ENCODE results near the gene INPP5D. TPM values are rescaled to one million over a fixed set of nuclear protein-coding genes. Genes with fewer than 3 reads are reported as not detected.
A peak's percentile ranks its signal among the peaks of the same experiment; 100 is the strongest.

Gene INPP5D
- total and polyA plus RNA-seq, 2 of the 13 experiments (the other 11 are each of a cell fraction or from before 2014, with no cell fraction given), result 16.7 to 18.0 TPM

GRCh38 chr2:233063269-233063975 is 3.3 kb downstream of the INPP5D start (continued):
- TF ChIP-seq ZNF510 (CRISPR knock-in tag; IDR thresholded peaks at IDR 0.05; ENCODE audit: low read depth), result no peak
- TF ChIP-seq, protein P1, sequence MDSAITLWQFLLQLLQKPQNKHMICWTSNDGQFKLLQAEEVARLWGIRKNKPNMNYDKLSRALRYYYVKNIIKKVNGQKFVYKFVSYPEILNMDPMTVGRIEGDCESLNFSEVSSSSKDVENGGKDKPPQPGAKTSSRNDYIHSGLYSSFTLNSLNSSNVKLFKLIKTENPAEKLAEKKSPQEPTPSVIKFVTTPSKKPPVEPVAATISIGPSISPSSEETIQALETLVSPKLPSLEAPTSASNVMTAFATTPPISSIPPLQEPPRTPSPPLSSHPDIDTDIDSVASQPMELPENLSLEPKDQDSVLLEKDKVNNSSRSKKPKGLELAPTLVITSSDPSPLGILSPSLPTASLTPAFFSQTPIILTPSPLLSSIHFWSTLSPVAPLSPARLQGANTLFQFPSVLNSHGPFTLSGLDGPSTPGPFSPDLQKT (CRISPR knock-in tag; IDR thresholded peaks at IDR 0.05; ENCODE audit: borderline replicate concordance), result no peak
- TF ChIP-seq, protein P2, sequence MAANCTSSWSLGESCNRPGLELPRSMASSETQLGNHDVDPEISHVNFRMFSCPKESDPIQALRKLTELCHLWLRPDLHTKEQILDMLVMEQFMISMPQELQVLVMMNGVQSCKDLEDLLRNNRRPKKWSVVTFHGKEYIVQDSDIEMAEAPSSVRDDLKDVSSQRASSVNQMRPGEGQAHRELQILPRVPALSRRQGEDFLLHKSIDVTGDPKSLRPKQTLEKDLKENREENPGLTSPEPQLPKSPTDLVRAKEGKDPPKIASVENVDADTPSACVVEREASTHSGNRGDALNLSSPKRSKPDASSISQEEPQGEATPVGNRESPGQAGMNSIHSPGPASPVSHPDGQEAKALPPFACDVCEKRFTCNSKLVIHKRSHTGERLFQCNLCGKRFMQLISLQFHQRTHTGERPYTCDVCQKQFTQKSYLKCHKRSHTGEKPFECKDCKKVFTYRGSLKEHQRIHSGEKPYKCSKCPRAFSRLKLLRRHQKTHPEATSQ (CRISPR knock-in tag; IDR thresholded peaks at IDR 0.05; ENCODE audit: borderline replicate concordance), result peak; percentile 80; the same call in 1 of the 2 replicates
- peak; percentile 8; the same call in 1 of the 2 replicates for TF ChIP-seq RBAK (CRISPR knock-in tag; IDR thresholded peaks at IDR 0.05)
- no peak for TF ChIP-seq SP2 (CRISPR knock-in tag; IDR thresholded peaks at IDR 0.05)
- TF ChIP-seq, protein P3, sequence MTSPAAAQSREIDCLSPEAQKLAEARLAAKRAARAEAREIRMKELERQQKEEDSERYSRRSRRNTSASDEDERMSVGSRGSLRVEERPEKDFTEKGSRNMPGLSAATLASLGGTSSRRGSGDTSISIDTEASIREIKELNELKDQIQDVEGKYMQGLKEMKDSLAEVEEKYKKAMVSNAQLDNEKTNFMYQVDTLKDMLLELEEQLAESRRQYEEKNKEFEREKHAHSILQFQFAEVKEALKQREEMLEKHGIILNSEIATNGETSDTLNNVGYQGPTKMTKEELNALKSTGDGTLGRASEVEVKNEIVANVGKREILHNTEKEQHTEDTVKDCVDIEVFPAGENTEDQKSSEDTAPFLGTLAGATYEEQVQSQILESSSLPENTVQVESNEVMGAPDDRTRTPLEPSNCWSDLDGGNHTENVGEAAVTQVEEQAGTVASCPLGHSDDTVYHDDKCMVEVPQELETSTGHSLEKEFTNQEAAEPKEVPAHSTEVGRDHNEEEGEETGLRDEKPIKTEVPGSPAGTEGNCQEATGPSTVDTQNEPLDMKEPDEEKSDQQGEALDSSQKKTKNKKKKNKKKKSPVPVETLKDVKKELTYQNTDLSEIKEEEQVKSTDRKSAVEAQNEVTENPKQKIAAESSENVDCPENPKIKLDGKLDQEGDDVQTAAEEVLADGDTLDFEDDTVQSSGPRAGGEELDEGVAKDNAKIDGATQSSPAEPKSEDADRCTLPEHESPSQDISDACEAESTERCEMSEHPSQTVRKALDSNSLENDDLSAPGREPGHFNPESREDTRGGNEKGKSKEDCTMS (CRISPR knock-in tag; conservative IDR thresholded peaks at IDR 0.05), result no peak
- no peak for TF ChIP-seq KLF15 (CRISPR knock-in tag; IDR thresholded peaks at IDR 0.05; ENCODE audit: borderline replicate concordance)
- TF ChIP-seq NFRKB (IDR thresholded peaks at IDR 0.05), result no peak
- TF ChIP-seq BCL3 (CRISPR knock-in tag; IDR thresholded peaks at IDR 0.05), result peak; percentile 85; the same call in 1 of the 2 replicates
- TF ChIP-seq GABPA (IDR thresholded peaks at IDR 0.05; ENCODE audit: low read depth, low read length), result no peak
- TF ChIP-seq GABPA (CRISPR knock-in tag; IDR thresholded peaks at IDR 0.05; ENCODE audit: low read depth), result peak; percentile 20; the same call in 1 of the 2 replicates
- TF ChIP-seq ZNF367 (CRISPR knock-in tag; IDR thresholded peaks at IDR 0.05; ENCODE audit: borderline replicate concordance), result no peak
- 0 out of 2 replicates have a peak, but pooled peaks have one; percentile 23 for TF ChIP-seq SP4 (CRISPR knock-in tag; IDR thresholded peaks at IDR 0.05)
- peak; percentile 66; the same call in 1 of the 2 replicates for TF ChIP-seq ZNF205 (CRISPR knock-in tag; IDR thresholded peaks at IDR 0.05)
- TF ChIP-seq DNMT1 (CRISPR knock-in tag; IDR thresholded peaks at IDR 0.05), result no peak
- no peak for TF ChIP-seq SRSF1 (optimal IDR thresholded peaks at IDR 0.05; ENCODE audit: low read depth, low read length)
- TF ChIP-seq MIER3 (CRISPR knock-in tag; IDR thresholded peaks at IDR 0.05; ENCODE audit: borderline replicate concordance), result peak; percentile 78; the same call in 1 of the 2 replicates
- TF ChIP-seq, protein P4, sequence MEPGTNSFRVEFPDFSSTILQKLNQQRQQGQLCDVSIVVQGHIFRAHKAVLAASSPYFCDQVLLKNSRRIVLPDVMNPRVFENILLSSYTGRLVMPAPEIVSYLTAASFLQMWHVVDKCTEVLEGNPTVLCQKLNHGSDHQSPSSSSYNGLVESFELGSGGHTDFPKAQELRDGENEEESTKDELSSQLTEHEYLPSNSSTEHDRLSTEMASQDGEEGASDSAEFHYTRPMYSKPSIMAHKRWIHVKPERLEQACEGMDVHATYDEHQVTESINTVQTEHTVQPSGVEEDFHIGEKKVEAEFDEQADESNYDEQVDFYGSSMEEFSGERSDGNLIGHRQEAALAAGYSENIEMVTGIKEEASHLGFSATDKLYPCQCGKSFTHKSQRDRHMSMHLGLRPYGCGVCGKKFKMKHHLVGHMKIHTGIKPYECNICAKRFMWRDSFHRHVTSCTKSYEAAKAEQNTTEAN (CRISPR knock-in tag; conservative IDR thresholded peaks at IDR 0.05), result peak; percentile 97
